Ovary (tissue), 3 donors: ENCODE data around the gene HBD.

Source experiments
- CTCF ChIP-seq, 3 donors: fragments of 450-650 bp in 2 of 3; fragments of 200-600 bp in 1 of 3; IDR thresholded peaks; one replicate each; pipeline versions ENCODE4 v1.5.1 to v1.8.0; 2016 to 2022; ENCODE audit warnings: antibody characterized with exemption in 3 of 3, mild to moderate bottlenecking in 1 of 3
- EP300 ChIP-seq: sonication (generic); formaldehyde crosslinking; IDR thresholded peaks from one replicate; pipeline ENCODE4 v1.6.1; 2017; ENCODE audit warnings: antibody characterized with exemption
- POLR2A ChIP-seq: fragments of 450-650 bp; IDR thresholded peaks from one replicate; pipeline ENCODE4 v1.6.1; 2017; ENCODE audit warnings: antibody characterized with exemption, mild to moderate bottlenecking, moderate library complexity
- donor health status: DM: no; HTN: no; CAD: no.

- TF ChIP-seq POLR2A (no peak), CTCF (IDR thresholded peaks at IDR 0.05) (no peak), EP300 (no peak)
Observed at GRCh38 chr11:5239046-5239445, 4.8 kb upstream of the HBD start.
